GM21786 (cell line): Measurements from ENCODE around the gene IDNK.

ENCODE experiments used
- ATAC-seq: cut with Tn5 transposase; IDR thresholded peaks from one replicate; pipeline ENCODE4 v1.9.1; 2021; ENCODE audit not compliant: unreplicated experiment

IDNK gene

GRCh38 chr9:83681490-83681889, 58.5 kb downstream of the IDNK start:
- no peak for ATAC-seq

DNA sequence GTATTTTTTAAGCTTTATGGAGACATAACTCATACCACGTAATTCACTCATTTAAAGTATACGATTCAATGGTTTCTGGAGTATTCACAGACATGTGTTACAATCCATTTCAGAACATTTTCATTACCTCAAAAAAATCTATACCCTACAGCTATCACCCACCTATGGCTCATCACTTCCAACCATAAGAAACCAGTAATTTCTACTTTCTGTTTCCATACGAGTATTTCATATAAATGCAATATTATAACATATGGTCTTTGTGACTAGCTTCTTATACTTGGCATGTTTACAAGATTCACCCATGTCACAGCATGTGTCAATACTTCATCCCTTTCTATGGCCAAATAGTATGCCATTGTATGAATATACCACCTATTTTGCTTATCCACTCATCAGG, 66.0 kb downstream of the IDNK start:
- no peak for ATAC-seq

DNA sequence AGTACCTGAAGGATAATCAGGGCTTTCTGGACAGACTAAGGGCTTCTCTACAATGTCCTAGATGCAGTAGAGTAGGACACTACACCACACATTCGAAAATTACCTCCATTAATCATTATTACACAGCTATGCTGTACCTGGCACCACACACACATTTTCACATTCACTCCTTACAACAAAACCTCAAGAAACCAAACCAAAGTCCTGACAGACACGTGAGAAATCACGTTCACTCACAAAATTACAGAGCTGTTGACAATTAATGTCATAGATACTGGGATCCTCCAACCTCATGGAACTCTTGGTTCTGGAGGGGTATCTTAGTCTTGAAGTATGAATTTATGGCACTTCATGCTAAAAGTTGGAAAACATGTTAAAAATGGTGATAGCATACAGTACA, 68.5 kb downstream of the IDNK start:
- ATAC-seq, result no peak
